OCI-LY1 (cell line): Measurements from ENCODE around the gene GRIK3.

Experiments
- H2AFZ ChIP-seq: fragments of 200-600 bp; sonication (generic), shearing (Covaris generic); 2 replicates; pipeline ENCODE4 v1.6.0; 2014; ENCODE audit warnings: antibody characterized with exemption, mild to moderate bottlenecking, low read length
- H3F3A ChIP-seq: fragments of 200-600 bp; sonication (generic), shearing (Covaris generic); 2 replicates; pipeline ENCODE4 v1.6.0; 2014; ENCODE audit warnings: mild to moderate bottlenecking, antibody characterized with exemption, low read length, moderate library complexity; ENCODE audit not compliant: insufficient read depth
- H3K27ac ChIP-seq: fragments of 200-600 bp; sonication (generic); 2 replicates; pipeline ENCODE4 v1.5.1; 2014; ENCODE audit warnings: low read length, mixed run types, mild to moderate bottlenecking, low read depth; ENCODE audit not compliant: poor library complexity, severe bottlenecking
- H3K27me3 ChIP-seq: fragments of 200-600 bp; sonication (generic); 2 replicates; pipeline ENCODE4 v1.6.0; 2014; ENCODE audit warnings: antibody characterized with exemption, mild to moderate bottlenecking, low read length, moderate library complexity; ENCODE audit not compliant: insufficient read depth
- H3K36me3 ChIP-seq: fragments of 200-600 bp; sonication (generic); 2 replicates; pipeline ENCODE4 v1.6.1; 2014; ENCODE audit warnings: mild to moderate bottlenecking, antibody characterized with exemption, low read length, moderate library complexity, mixed read lengths; ENCODE audit not compliant: insufficient read depth
- H3K4me1 ChIP-seq: fragments of 200-600 bp; sonication (generic); 2 replicates; pipeline ENCODE4 v1.5.1; 2014; ENCODE audit warnings: mild to moderate bottlenecking, low read length, moderate library complexity; ENCODE audit not compliant: insufficient read depth, severe bottlenecking
- H3K4me2 ChIP-seq: fragments of 200-600 bp; sonication (generic), shearing (Covaris generic); 2 replicates; pipeline ENCODE4 v1.6.1; 2014; ENCODE audit warnings: low read length
- H3K4me3 ChIP-seq: fragments of 200-600 bp; sonication (generic); 2 replicates; pipeline ENCODE4 v1.5.1; 2014; ENCODE audit warnings: low read length, low read depth, mild to moderate bottlenecking, mixed read lengths; ENCODE audit not compliant: poor library complexity, severe bottlenecking
- H3K79me2 ChIP-seq: fragments of 200-600 bp; shearing (Covaris generic); 2 replicates; pipeline ENCODE4 v1.6.1; 2016; ENCODE audit warnings: mixed run types, low read length, mixed read lengths; ENCODE audit not compliant: insufficient read depth
- H3K9ac ChIP-seq: fragments of 200-600 bp; sonication (generic), shearing (Covaris generic); 2 replicates; pipeline ENCODE4 v1.6.1; 2014; ENCODE audit warnings: mild to moderate bottlenecking, low read length, mixed read lengths
- H3K9me2 ChIP-seq: fragments of 200-600 bp; sonication (generic), shearing (Covaris generic); 2 replicates; pipeline ENCODE4 v1.6.1; 2014; ENCODE audit warnings: low read depth, mild to moderate bottlenecking, low read length, mixed read lengths
- H3K9me3 ChIP-seq: fragments of 200-600 bp; shearing (Covaris generic); 2 replicates; pipeline ENCODE4 v1.6.1; 2014; ENCODE audit warnings: low read length, mixed read lengths
- H4K20me1 ChIP-seq: fragments of 200-600 bp; sonication (generic), shearing (Covaris generic); 2 replicates; pipeline ENCODE4 v1.6.0; 2016; ENCODE audit warnings: mild to moderate bottlenecking, low read length; ENCODE audit not compliant: insufficient read depth
- EZH2 ChIP-seq: fragments of 200-600 bp; sonication (generic), shearing (Covaris generic); IDR thresholded peaks from 2 replicates; pipeline ENCODE4 v1.8.0; 2017; ENCODE audit warnings: borderline replicate concordance, mixed run types, mild to moderate bottlenecking, antibody characterized with exemption, low read length, moderate library complexity, mixed read lengths
- TF ChIP-seq, protein P1 (sequence below): fragments of 200-600 bp; sonication (generic), shearing (Covaris generic); IDR thresholded peaks from 2 replicates; pipeline ENCODE4 v1.5.1; 2017; ENCODE audit warnings: mild to moderate bottlenecking, antibody characterized with exemption, low read length, moderate library complexity, mixed read lengths

The GRIK3 gene

DNA sequence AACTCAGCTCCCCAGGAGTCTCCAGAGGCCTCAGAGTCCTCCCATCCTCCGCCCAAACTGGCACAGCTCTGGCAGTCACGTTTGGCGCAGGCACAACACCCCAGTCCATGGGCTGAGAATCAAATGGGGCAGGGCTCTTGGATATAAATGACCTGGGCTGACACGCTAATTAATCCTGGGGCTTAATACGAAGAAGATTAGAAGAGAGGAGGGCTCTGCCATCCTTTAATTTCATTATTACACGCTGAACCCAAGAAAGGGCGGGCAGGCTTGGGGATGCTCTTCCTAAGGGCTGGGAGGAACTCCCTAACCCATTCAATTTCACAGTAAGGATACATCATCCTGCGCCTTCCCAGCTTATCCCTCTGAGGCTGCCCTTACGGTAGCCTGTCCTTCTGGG is 2.4 kb downstream of the GRIK3 start:
- H3K27me3 ChIP-seq: no peaks in the 10 kb centered on the region
- TF ChIP-seq, protein P1, sequence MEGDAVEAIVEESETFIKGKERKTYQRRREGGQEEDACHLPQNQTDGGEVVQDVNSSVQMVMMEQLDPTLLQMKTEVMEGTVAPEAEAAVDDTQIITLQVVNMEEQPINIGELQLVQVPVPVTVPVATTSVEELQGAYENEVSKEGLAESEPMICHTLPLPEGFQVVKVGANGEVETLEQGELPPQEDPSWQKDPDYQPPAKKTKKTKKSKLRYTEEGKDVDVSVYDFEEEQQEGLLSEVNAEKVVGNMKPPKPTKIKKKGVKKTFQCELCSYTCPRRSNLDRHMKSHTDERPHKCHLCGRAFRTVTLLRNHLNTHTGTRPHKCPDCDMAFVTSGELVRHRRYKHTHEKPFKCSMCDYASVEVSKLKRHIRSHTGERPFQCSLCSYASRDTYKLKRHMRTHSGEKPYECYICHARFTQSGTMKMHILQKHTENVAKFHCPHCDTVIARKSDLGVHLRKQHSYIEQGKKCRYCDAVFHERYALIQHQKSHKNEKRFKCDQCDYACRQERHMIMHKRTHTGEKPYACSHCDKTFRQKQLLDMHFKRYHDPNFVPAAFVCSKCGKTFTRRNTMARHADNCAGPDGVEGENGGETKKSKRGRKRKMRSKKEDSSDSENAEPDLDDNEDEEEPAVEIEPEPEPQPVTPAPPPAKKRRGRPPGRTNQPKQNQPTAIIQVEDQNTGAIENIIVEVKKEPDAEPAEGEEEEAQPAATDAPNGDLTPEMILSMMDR: no peak
- no peak for TF ChIP-seq EZH2
- no peaks in the 10 kb centered on the region for H3K9me2 ChIP-seq
- H3K79me2 ChIP-seq: no peaks in the 10 kb centered on the region
- H3K27ac ChIP-seq: no peak overlapping the region
- H3K9ac ChIP-seq: no peak overlapping the region
- no peaks in the 10 kb centered on the region for H3K9me3 ChIP-seq
- H3K4me1 ChIP-seq: no peaks in the 10 kb centered on the region
- no peaks in the 10 kb centered on the region for H3K36me3 ChIP-seq
- H3F3A ChIP-seq: no peaks in the 10 kb centered on the region
- no peak overlapping the region for H3K4me3 ChIP-seq
- H3K4me2 ChIP-seq: no peak overlapping the region
- no peaks in the 10 kb centered on the region for H4K20me1 ChIP-seq
- H2AFZ ChIP-seq: no peak overlapping the region

DNA sequence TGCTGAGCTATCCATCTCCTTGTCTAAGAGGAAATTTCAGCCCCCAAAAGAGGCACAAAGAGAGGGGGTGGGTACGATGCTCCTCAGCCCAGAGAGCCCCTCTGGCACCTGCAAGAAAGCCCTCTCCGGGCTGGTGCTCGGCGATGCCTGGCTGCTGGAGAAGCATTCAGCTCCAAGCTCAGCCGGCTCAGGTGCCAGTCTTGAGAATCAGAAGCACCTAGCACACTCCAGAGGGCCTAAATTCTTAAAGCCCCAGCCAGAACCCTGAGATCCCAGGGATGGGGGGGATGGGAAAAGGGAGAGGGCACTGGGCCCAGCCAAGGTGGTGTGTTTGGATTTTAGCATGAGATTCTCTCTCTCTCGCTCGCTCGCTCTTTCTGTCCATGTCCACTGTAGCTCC is 2.9 kb downstream of the GRIK3 start:
- no peaks in the 10 kb centered on the region for H3K79me2 ChIP-seq
- no peak for TF ChIP-seq EZH2
- TF ChIP-seq, protein P1: no peak
- H3K27me3 ChIP-seq: no peaks in the 10 kb centered on the region
- no peaks in the 10 kb centered on the region for H4K20me1 ChIP-seq
- H3K4me3 ChIP-seq: no peak overlapping the region
- no peak overlapping the region for H3K27ac ChIP-seq
- no peak overlapping the region for H3K9ac ChIP-seq
- H3K36me3 ChIP-seq: no peaks in the 10 kb centered on the region
- no peak overlapping the region for H3K4me2 ChIP-seq
- no peaks in the 10 kb centered on the region for H3F3A ChIP-seq
- no peak overlapping the region for H2AFZ ChIP-seq
- no peaks in the 10 kb centered on the region for H3K4me1 ChIP-seq
- no peaks in the 10 kb centered on the region for H3K9me3 ChIP-seq
- no peaks in the 10 kb centered on the region for H3K9me2 ChIP-seq

DNA sequence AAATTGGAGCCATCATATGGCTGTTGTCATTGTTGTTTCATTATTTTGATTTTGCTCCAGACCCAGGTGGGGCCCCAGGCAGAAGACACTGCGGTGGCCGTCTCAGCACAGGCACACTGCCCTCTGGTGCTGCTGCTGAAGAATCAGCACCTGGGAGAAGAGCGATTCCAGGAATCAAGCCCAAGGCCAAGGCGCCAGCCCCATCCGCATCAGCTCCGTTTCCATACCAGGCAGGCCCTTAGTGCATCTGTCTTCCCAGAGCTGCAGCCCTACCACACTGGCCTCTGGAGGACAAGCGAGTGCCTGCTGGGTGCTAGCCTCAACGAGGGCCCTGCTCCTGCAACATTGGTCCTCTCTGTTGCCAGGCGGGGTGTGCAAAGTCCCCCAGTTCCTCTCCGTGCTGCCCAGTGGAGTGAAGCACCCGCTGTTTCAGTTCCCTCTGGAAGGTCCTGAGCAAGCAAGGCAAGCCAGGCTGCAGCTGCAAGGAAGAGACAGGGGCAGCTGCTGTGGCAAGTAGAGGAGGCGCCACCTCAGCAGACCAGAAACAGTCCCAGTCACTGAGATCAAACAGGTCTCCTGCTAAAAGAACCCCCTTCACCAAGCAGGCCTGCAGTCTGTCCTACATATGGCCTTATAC is 5.2 kb downstream of the GRIK3 start:
- H3F3A ChIP-seq: no peaks in the 10 kb centered on the region
- H3K4me3 ChIP-seq: no peak overlapping the region
- no peak overlapping the region for H3K27ac ChIP-seq

More for the DNA sequence above, 5.2 kb downstream of the GRIK3 start:
- no peaks in the 10 kb centered on the region for H4K20me1 ChIP-seq
- no peaks in the 10 kb centered on the region for H3K36me3 ChIP-seq
- no peak overlapping the region for H3K4me2 ChIP-seq
- H2AFZ ChIP-seq: no peak overlapping the region
- H3K4me1 ChIP-seq: no peaks in the 10 kb centered on the region
- H3K9me2 ChIP-seq: no peaks in the 10 kb centered on the region
- no peaks in the 10 kb centered on the region for H3K9me3 ChIP-seq
- H3K27me3 ChIP-seq: no peaks in the 10 kb centered on the region
- no peaks in the 10 kb centered on the region for H3K79me2 ChIP-seq
- TF ChIP-seq, protein P1: no peak
- TF ChIP-seq EZH2: no peak
- H3K9ac ChIP-seq: no peak overlapping the region
